C4-2B (cell line): Measurements from ENCODE around the gene NPS.

Source experiments
- ZFX ChIP-seq: fragments of 450-650 bp; IDR thresholded peaks from 2 replicates; pipeline ENCODE4 v1.6.1; 2017
- TF ChIP-seq, protein P1 (sequence below): fragments of 450-650 bp; conservative IDR thresholded peaks from 2 replicates; pipeline ENCODE4 v1.5.1; 2017; ENCODE audit warnings: mild to moderate bottlenecking

DNA sequence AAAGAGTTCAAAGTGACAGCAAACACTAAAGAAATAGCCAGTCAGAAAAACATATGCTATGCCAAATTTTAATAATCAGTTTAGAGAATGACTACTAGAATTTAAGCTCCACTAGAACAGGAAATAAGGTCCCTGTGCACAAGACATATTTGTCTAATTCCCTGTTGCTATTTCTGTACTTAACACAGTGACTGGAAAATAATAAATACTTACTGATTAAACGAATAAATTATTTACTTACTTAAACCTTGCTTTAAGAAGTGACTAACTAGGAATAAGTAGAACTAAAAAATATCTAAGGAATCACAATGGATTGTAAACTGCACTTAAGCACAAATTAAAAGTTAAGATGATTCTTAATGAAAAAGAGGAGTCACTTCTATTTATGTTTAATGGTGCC lies 22.3 kb downstream of the NPS start:
- TF ChIP-seq, protein P1, sequence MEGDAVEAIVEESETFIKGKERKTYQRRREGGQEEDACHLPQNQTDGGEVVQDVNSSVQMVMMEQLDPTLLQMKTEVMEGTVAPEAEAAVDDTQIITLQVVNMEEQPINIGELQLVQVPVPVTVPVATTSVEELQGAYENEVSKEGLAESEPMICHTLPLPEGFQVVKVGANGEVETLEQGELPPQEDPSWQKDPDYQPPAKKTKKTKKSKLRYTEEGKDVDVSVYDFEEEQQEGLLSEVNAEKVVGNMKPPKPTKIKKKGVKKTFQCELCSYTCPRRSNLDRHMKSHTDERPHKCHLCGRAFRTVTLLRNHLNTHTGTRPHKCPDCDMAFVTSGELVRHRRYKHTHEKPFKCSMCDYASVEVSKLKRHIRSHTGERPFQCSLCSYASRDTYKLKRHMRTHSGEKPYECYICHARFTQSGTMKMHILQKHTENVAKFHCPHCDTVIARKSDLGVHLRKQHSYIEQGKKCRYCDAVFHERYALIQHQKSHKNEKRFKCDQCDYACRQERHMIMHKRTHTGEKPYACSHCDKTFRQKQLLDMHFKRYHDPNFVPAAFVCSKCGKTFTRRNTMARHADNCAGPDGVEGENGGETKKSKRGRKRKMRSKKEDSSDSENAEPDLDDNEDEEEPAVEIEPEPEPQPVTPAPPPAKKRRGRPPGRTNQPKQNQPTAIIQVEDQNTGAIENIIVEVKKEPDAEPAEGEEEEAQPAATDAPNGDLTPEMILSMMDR, result no peak
- no peak for TF ChIP-seq ZFX
